ENCODE data around the gene SMOC2. TPM values are rescaled to one million over a fixed set of nuclear protein-coding genes. Genes with fewer than 3 reads are reported as not detected.

Gene SMOC2
- total and polyA plus RNA-seq, 4 donors, result 1.3 to 6.4 (median 4.6) TPM

DNA sequence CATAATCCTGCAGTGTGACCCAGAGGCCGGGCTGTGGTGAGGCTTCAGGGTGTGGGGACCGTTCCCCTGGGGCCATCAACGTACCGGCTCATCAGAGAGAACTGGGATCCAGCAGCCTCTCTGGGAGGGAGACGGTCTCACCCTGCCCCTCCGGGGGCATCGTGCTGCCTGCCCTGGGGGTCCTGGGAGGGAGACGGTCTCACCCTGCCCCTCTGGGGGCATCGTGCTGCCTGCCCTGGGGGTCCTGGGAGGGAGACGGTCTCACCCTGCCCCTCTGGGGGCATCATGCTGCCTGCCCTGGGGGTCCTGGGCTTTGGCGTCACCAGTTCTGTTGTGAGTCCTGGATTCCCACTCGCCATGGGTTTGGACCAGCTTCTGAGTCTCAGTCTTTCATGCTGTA, 17.1 kb downstream of the SMOC2 start:
- no peak overlapping the region for H3K27ac ChIP-seq (ENCODE audit: low read depth in 1 of 2, low read length in 1 of 2)
- H3K27me3 ChIP-seq (ENCODE audit: control insufficient read depth in 3 of 3, insufficient read depth in 3 of 3, low read length in 2 of 3), result peaks cover 0 to 11% (median 0%) of the 10 kb centered on the region in 3 donors
- H3K9me3 ChIP-seq (ENCODE audit: control insufficient read depth in 4 of 4, insufficient read depth in 3 of 4, low read length in 3 of 4), result no peaks in the 10 kb centered on the region
- no peaks in the 10 kb centered on the region for H3K36me3 ChIP-seq (ENCODE audit: control insufficient read depth in 4 of 4, insufficient read depth in 4 of 4, low read length in 4 of 4)
- no peak overlapping the region for H3K9ac ChIP-seq (ENCODE audit: insufficient read depth in 1 of 2, low read length in 2 of 2)
- 84 to 90% methylated on average over 12 of the region's 12 CpGs for WGBS, 2 donors
- no peak overlapping the region for H3K4me3 ChIP-seq
- TF ChIP-seq, protein P1, sequence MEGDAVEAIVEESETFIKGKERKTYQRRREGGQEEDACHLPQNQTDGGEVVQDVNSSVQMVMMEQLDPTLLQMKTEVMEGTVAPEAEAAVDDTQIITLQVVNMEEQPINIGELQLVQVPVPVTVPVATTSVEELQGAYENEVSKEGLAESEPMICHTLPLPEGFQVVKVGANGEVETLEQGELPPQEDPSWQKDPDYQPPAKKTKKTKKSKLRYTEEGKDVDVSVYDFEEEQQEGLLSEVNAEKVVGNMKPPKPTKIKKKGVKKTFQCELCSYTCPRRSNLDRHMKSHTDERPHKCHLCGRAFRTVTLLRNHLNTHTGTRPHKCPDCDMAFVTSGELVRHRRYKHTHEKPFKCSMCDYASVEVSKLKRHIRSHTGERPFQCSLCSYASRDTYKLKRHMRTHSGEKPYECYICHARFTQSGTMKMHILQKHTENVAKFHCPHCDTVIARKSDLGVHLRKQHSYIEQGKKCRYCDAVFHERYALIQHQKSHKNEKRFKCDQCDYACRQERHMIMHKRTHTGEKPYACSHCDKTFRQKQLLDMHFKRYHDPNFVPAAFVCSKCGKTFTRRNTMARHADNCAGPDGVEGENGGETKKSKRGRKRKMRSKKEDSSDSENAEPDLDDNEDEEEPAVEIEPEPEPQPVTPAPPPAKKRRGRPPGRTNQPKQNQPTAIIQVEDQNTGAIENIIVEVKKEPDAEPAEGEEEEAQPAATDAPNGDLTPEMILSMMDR (IDR thresholded peaks at IDR 0.05; ENCODE audit: control extremely low read depth, extremely low read depth), result no peak
- no peaks in the 10 kb centered on the region for H3K4me1 ChIP-seq (ENCODE audit: control insufficient read depth in 5 of 5, insufficient read depth in 5 of 5, low read length in 5 of 5)
- ATAC-seq (ENCODE audit: insufficient read depth, low FRiP score) (no peak), DNase-seq (no peak)

GRCh38 chr6:168459572-168459971, 18.6 kb downstream of the SMOC2 start:
- TF ChIP-seq, protein P1 (IDR thresholded peaks at IDR 0.05; ENCODE audit: control extremely low read depth, extremely low read depth), result no peak
- Histone ChIP-seq H3K4me1 (ENCODE audit: control insufficient read depth in 5 of 5, insufficient read depth in 5 of 5, low read length in 5 of 5) (no peaks in the 10 kb centered on the region), H3K9me3 (ENCODE audit: control insufficient read depth in 4 of 4, insufficient read depth in 3 of 4, low read length in 3 of 4) (no peaks in the 10 kb centered on the region), H3K27ac (ENCODE audit: low read depth in 1 of 2, low read length in 1 of 2) (no peak overlapping the region), H3K36me3 (ENCODE audit: control insufficient read depth in 4 of 4, insufficient read depth in 4 of 4, low read length in 4 of 4) (no peaks in the 10 kb centered on the region), H3K4me3 (no peak overlapping the region), H3K9ac (ENCODE audit: insufficient read depth in 1 of 2, low read length in 2 of 2) (no peak overlapping the region), H3K27me3 (ENCODE audit: control insufficient read depth in 3 of 3, insufficient read depth in 3 of 3, low read length in 2 of 3) (peaks cover 0 to 3% (median 2%) of the 10 kb centered on the region in 3 donors)
- WGBS, 2 donors, result 96 to 98% methylated on average over 7 to 9 of the region's 9 CpGs
- DNase-seq, result no peak
- no peak for ATAC-seq (ENCODE audit: insufficient read depth, low FRiP score)

- Histone ChIP-seq H3K4me3 (no peak overlapping the region), H3K36me3 (ENCODE audit: control insufficient read depth in 4 of 4, insufficient read depth in 4 of 4, low read length in 4 of 4) (no peaks in the 10 kb centered on the region), H3K9me3 (ENCODE audit: control insufficient read depth in 4 of 4, insufficient read depth in 3 of 4, low read length in 3 of 4) (no peaks in the 10 kb centered on the region), H3K27ac (ENCODE audit: low read depth in 1 of 2, low read length in 1 of 2) (no peak overlapping the region), H3K9ac (ENCODE audit: insufficient read depth in 1 of 2, low read length in 2 of 2) (no peak overlapping the region), H3K27me3 (ENCODE audit: control insufficient read depth in 3 of 3, insufficient read depth in 3 of 3, low read length in 2 of 3) (peaks cover 0 to 7% (median 6%) of the 10 kb centered on the region in 3 donors), H3K4me1 (ENCODE audit: control insufficient read depth in 5 of 5, insufficient read depth in 5 of 5, low read length in 5 of 5) (no peaks in the 10 kb centered on the region)
- 78% methylated on average over 8 of the region's 8 CpGs for WGBS, 2 donors
- no peak for ATAC-seq (ENCODE audit: insufficient read depth, low FRiP score)
- DNase-seq, result no peak
- TF ChIP-seq, protein P1 (IDR thresholded peaks at IDR 0.05; ENCODE audit: control extremely low read depth, extremely low read depth), result no peak
Observed at GRCh38 chr6:168462289-168462853, 21.4 kb downstream of the SMOC2 start.

GRCh38 chr6:168464546-168464945, 23.6 kb downstream of the SMOC2 start:
- H3K9ac ChIP-seq (ENCODE audit: insufficient read depth in 1 of 2, low read length in 2 of 2), result no peak overlapping the region
- DNase-seq (no peak), ATAC-seq (ENCODE audit: insufficient read depth, low FRiP score) (no peak)
- TF ChIP-seq, protein P1 (IDR thresholded peaks at IDR 0.05; ENCODE audit: control extremely low read depth, extremely low read depth), result no peak
- no peaks in the 10 kb centered on the region for H3K9me3 ChIP-seq (ENCODE audit: control insufficient read depth in 4 of 4, insufficient read depth in 3 of 4, low read length in 3 of 4)
- WGBS, 2 donors, result 82 to 87% methylated on average over 4 of the region's 4 CpGs
- H3K27ac ChIP-seq (ENCODE audit: low read depth in 1 of 2, low read length in 1 of 2), result no peak overlapping the region
- H3K36me3 ChIP-seq (ENCODE audit: control insufficient read depth in 4 of 4, insufficient read depth in 4 of 4, low read length in 4 of 4), result no peaks in the 10 kb centered on the region
- H3K4me1 ChIP-seq (ENCODE audit: control insufficient read depth in 5 of 5, insufficient read depth in 5 of 5, low read length in 5 of 5), result no peaks in the 10 kb centered on the region
- H3K4me3 ChIP-seq, result no peak overlapping the region
- peaks cover 0 to 15% (median 7%) of the 10 kb centered on the region in 3 donors for H3K27me3 ChIP-seq (ENCODE audit: control insufficient read depth in 3 of 3, insufficient read depth in 3 of 3, low read length in 2 of 3)

All from lung (tissue), 12 donors.